Activated naive CD4-positive, alpha-beta T cell treated with anti-CD3 and anti-CD28 coated beads, Interleukin-2, amount 10 ng/mL, durations not matched to agents 7 days and 5 days (primary cell): ENCODE data around the gene HMGN3.

Experiments used
- CTCF ChIA-PET: fragments of 350-600 bp; sonication (Branson Sonifier 250); formaldehyde crosslinking; loops from one replicate; lab custom pipeline; 2021; ENCODE audit warnings: antibody characterized with exemption; lab: Charles Lee
- DNase-seq: peaks from one replicate; pipeline ENCODE4 v3.0.0-alpha.2; 2020
- H3K27ac Mint-ChIP-seq: one replicate; pipeline ENCODE4 v1.8.0; 2021; ENCODE audit warnings: mild to moderate bottlenecking, moderate library complexity, mixed read lengths
- H3K27me3 Mint-ChIP-seq: one replicate; pipeline ENCODE4 v1.8.0; 2021; ENCODE audit warnings: mild to moderate bottlenecking, mixed read lengths
- H3K36me3 Mint-ChIP-seq: one replicate; pipeline ENCODE4 v1.8.0; 2021; ENCODE audit warnings: mixed read lengths
- H3K4me1 Mint-ChIP-seq: one replicate; pipeline ENCODE4 v1.8.0; 2021; ENCODE audit warnings: mixed read lengths
- H3K4me3 Mint-ChIP-seq: one replicate; pipeline ENCODE4 v1.8.0; 2021; ENCODE audit warnings: mild to moderate bottlenecking, moderate library complexity, mixed read lengths
- H3K9me3 Mint-ChIP-seq: one replicate; pipeline ENCODE4 v1.8.0; 2021; ENCODE audit warnings: mixed read lengths

The HMGN3 gene

DNA sequence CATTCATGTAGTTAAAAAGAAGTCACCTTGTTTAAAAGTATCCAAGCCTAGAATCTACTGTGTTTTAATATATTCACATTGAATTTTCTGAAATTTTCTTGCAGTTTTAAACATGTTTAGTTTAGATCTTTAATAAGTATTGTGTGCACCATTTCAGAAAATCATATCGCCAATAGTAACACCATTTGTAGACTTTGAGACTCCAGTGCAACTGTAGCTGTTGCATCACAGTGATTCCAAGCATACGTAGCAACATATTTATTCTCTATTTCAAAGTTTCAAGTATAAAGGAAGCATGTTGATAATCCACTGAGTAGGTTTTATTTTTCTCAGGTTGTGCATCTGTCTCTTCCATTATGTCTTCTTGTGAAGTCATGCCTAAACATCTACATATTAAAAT is 46.4 kb downstream of the HMGN3 start:
- Mint-ChIP-seq H3K36me3 (no peaks in the 10 kb centered on the region), H3K4me1 (no peaks in the 10 kb centered on the region), H3K4me3 (no peak overlapping the region), H3K27ac (no peak overlapping the region), H3K9me3 (peaks cover 8% of the 10 kb centered on the region), H3K27me3 (peaks cover 4% of the 10 kb centered on the region)
- DNase-seq, result no peak
- CTCF ChIA-PET, result no interaction called here

DNA sequence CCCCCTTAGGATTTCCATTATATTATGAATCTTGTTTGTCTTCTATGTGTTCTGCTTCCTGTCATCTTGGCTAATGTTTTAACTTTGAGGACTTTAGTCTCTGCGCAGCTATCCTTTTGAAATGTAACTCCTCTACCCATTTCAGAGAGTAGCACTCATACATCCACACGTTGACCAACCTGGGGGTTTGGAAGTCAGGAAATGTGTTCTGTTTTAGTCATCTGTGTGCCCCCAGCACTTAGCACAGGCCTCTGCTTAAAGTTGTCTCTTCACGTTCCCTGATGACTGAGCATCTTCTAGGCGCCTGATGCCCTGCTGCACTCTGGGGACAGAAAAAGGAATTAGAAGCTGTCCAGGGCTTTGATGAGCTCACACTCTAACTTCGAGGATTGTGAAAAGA is 47.9 kb downstream of the HMGN3 start:
- H3K27me3 Mint-ChIP-seq, result peaks cover 4% of the 10 kb centered on the region
- H3K27ac Mint-ChIP-seq, result no peak overlapping the region
- CTCF ChIA-PET, result no interaction called here
- H3K4me1 Mint-ChIP-seq, result no peaks in the 10 kb centered on the region
- H3K36me3 Mint-ChIP-seq, result no peaks in the 10 kb centered on the region
- H3K4me3 Mint-ChIP-seq, result no peak overlapping the region
- peaks cover 6% of the 10 kb centered on the region for H3K9me3 Mint-ChIP-seq
- DNase-seq, result no peak

DNA sequence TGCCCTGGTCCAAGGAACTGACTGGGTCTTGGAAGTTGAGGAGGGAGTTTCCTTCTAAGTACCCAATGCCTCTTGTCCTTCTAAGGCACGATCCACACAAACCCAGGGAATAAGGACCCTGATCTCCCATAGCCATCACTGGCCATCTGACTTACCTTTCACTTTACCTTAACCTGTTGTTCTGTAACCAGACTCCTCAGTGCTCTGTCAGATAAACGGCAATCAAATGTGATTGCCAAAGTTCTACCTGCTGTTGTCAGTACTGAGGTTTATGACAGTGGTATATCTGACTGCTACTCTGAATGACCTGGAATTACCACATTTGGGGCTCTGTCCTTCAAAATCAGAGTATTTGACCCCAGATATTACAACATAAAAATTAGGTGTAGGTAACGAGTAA is 49.8 kb downstream of the HMGN3 start:
- CTCF ChIA-PET, result no interaction called here
- Mint-ChIP-seq H3K4me1 (no peaks in the 10 kb centered on the region), H3K9me3 (no peaks in the 10 kb centered on the region), H3K4me3 (no peak overlapping the region), H3K27ac (no peak overlapping the region), H3K27me3 (peaks cover 4% of the 10 kb centered on the region), H3K36me3 (no peaks in the 10 kb centered on the region)
- no peak for DNase-seq

DNA sequence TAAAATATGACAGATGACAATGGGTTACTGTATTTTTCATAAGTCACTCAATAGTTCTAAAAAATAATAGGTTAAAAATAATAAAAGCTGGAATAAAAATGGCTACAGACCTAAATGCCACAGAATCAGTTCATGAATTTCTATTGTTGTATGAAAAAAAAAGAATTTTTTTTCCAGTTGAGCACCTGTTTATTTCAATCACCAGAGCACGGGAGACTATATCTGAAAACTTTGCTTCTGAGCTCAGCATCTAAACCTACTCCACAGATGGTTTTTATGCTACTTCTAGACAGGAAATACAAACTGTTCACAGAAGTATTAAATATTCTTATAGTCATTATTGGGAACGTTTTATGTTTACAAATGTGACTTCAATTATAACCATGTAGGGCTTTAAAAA is 50.4 kb downstream of the HMGN3 start:
- DNase-seq, result no peak
- Mint-ChIP-seq H3K9me3 (no peaks in the 10 kb centered on the region), H3K36me3 (no peaks in the 10 kb centered on the region), H3K4me1 (no peaks in the 10 kb centered on the region), H3K27ac (no peak overlapping the region), H3K27me3 (peaks cover 3% of the 10 kb centered on the region), H3K4me3 (no peak overlapping the region)
- CTCF ChIA-PET, result no interaction called here

GRCh38 chr6:79180052-79180451 is 54.4 kb downstream of the HMGN3 start:
- H3K27ac Mint-ChIP-seq, result no peak overlapping the region
- no peaks in the 10 kb centered on the region for H3K36me3 Mint-ChIP-seq
- CTCF ChIA-PET, result no interaction called here
- H3K9me3 Mint-ChIP-seq, result no peaks in the 10 kb centered on the region
- no peaks in the 10 kb centered on the region for H3K27me3 Mint-ChIP-seq
- no peak overlapping the region for H3K4me3 Mint-ChIP-seq
- H3K4me1 Mint-ChIP-seq, result no peaks in the 10 kb centered on the region
- DNase-seq, result no peak

- H3K9me3 Mint-ChIP-seq, result no peaks in the 10 kb centered on the region
- DNase-seq, result no peak
- H3K27me3 Mint-ChIP-seq, result no peaks in the 10 kb centered on the region
- H3K36me3 Mint-ChIP-seq, result no peaks in the 10 kb centered on the region
- H3K4me1 Mint-ChIP-seq, result no peaks in the 10 kb centered on the region
- H3K27ac Mint-ChIP-seq, result no peak overlapping the region
- CTCF ChIA-PET, result no interaction called here
- no peak overlapping the region for H3K4me3 Mint-ChIP-seq
These were observed 61.1 kb downstream of the HMGN3 start for GRCh38 chr6:79173378-79173777.

DNA sequence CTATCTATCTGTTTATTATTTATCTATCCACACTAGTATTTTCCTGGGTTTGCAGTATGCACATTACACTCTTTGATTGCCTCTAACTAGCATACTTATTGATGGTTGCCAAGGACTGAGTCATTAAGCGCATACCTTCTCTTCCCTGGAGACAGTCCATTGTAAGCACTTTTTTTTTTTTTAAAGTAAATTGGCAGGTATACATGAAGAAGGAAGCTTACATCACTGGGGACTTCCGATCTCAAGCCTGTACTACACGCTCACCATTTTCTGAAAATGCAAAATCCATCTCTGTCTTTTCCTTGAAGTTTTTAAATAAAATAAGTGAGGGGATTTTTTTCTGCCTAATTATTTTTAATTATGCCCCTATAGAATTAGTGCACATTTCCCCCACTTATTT is 63.5 kb downstream of the HMGN3 start:
- DNase-seq, result no peak
- no peaks in the 10 kb centered on the region for H3K27me3 Mint-ChIP-seq
- CTCF ChIA-PET, result no interaction called here
- H3K9me3 Mint-ChIP-seq, result no peaks in the 10 kb centered on the region
- no peaks in the 10 kb centered on the region for H3K4me1 Mint-ChIP-seq
- H3K4me3 Mint-ChIP-seq, result no peak overlapping the region
- H3K36me3 Mint-ChIP-seq, result no peaks in the 10 kb centered on the region
- no peak overlapping the region for H3K27ac Mint-ChIP-seq

DNA sequence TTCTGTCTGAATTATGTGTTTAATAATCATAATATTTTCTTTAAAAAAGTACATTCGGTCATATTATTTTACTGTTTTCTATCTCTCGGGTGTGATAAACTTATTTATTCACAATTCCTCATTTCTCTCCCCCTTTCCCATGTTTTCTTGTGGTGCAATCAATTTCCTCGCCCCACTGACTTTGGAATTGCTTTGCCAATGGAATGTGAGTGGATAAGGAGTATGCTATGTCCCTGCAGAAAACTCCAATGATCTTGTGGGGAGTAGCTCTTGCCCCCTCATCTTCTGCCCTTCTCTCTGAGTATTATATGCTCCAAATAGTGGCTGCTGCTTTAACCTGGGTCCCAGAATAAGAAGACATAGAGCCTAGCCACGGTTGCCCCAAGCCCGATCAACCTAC is 64.1 kb downstream of the HMGN3 start:
- H3K9me3 Mint-ChIP-seq, result no peaks in the 10 kb centered on the region
- no peaks in the 10 kb centered on the region for H3K27me3 Mint-ChIP-seq
- no peaks in the 10 kb centered on the region for H3K36me3 Mint-ChIP-seq
- no peaks in the 10 kb centered on the region for H3K4me1 Mint-ChIP-seq
- DNase-seq, result no peak
- CTCF ChIA-PET, result no interaction called here
- H3K27ac Mint-ChIP-seq, result no peak overlapping the region
- no peak overlapping the region for H3K4me3 Mint-ChIP-seq

GRCh38 chr6:79168695-79168980 is 65.8 kb downstream of the HMGN3 start:
- no peaks in the 10 kb centered on the region for H3K36me3 Mint-ChIP-seq
- H3K27ac Mint-ChIP-seq, result no peak overlapping the region
- H3K9me3 Mint-ChIP-seq, result no peaks in the 10 kb centered on the region
- H3K27me3 Mint-ChIP-seq, result no peaks in the 10 kb centered on the region
- H3K4me3 Mint-ChIP-seq, result no peak overlapping the region
- CTCF ChIA-PET, result no interaction called here
- no peak for DNase-seq
- no peaks in the 10 kb centered on the region for H3K4me1 Mint-ChIP-seq

GRCh38 chr6:79167931-79168694 is 66.4 kb downstream of the HMGN3 start:
- Mint-ChIP-seq H3K4me3 (no peak overlapping the region), H3K36me3 (no peaks in the 10 kb centered on the region), H3K27ac (no peak overlapping the region), H3K27me3 (no peaks in the 10 kb centered on the region), H3K9me3 (no peaks in the 10 kb centered on the region), H3K4me1 (no peaks in the 10 kb centered on the region)
- DNase-seq, result no peak
- CTCF ChIA-PET, result no interaction called here

DNA sequence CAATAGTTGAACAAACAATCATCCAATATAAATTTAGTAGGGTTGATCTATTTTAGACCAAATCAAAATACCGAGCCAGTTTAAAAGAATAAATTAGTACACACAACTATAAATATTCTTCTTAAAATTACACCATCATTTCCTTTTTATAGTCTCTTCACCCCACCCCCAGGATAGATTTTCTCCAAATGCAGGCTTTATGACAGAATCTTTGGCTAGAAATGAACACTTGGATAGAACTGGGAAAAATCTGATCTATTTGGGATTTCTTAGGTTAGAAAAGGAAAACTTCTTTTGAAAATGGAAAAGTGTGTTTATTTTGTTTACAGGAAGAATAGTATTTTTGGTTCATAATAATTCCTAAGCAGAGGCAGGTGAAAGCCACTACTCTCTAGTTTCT is 74.6 kb downstream of the HMGN3 start:
- Mint-ChIP-seq H3K27me3 (peaks cover 6% of the 10 kb centered on the region), H3K4me1 (no peaks in the 10 kb centered on the region), H3K4me3 (no peak overlapping the region), H3K27ac (no peak overlapping the region), H3K36me3 (no peaks in the 10 kb centered on the region), H3K9me3 (no peaks in the 10 kb centered on the region)
- DNase-seq, result no peak
- CTCF ChIA-PET, result no interaction called here

GRCh38 chr6:79158856-79159516 is 75.5 kb downstream of the HMGN3 start:
- Mint-ChIP-seq H3K4me3 (no peak overlapping the region), H3K4me1 (no peaks in the 10 kb centered on the region), H3K9me3 (no peaks in the 10 kb centered on the region), H3K27me3 (peaks cover 6% of the 10 kb centered on the region), H3K36me3 (no peaks in the 10 kb centered on the region), H3K27ac (no peak overlapping the region)
- DNase-seq, result no peak
- CTCF ChIA-PET, result no interaction called here

DNA sequence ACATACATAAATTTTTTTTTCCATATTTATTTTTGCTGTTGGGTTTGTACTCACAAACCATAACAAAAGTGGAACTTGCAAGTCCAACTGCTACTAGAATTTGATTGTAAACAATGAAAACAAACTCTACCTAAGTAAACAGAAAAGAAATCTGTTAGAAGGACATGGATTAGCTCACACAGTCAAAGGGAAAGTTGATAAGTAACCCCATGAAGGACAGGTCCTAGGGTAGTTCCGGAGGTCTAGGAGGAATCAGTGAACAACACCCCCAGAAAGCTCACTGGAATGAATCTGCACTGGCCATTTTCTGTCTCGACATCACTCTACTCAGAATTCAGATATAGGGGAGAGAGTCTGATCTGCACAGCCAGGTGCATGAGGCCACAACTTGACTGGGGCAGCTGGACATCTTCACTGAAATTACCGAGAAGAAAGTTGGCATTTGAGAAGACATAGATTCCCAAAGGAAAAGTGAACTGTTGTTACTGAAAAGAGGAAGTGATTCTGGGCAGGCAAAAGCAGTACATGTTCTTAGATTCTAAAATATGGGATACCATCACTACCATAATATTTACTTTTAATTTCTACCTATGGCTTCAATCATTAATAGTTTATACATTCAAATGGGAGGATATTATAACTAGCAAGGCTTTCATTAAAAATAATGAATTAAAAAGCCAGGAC is 76.4 kb downstream of the HMGN3 start:
- Mint-ChIP-seq H3K36me3 (no peaks in the 10 kb centered on the region), H3K9me3 (no peaks in the 10 kb centered on the region), H3K27me3 (peaks cover 6% of the 10 kb centered on the region), H3K27ac (no peak overlapping the region), H3K4me1 (no peaks in the 10 kb centered on the region), H3K4me3 (no peak overlapping the region)
- DNase-seq, result no peak
- CTCF ChIA-PET, result no interaction called here

GRCh38 chr6:79152269-79152737 is 82.2 kb downstream of the HMGN3 start:
- no peaks in the 10 kb centered on the region for H3K27me3 Mint-ChIP-seq
- no peak overlapping the region for H3K27ac Mint-ChIP-seq
- CTCF ChIA-PET, result no interaction called here
- H3K36me3 Mint-ChIP-seq, result no peaks in the 10 kb centered on the region
- no peaks in the 10 kb centered on the region for H3K4me1 Mint-ChIP-seq
- H3K4me3 Mint-ChIP-seq, result no peak overlapping the region
- H3K9me3 Mint-ChIP-seq, result no peaks in the 10 kb centered on the region
- DNase-seq, result no peak
